Psoas muscle (tissue), 8 donors: ENCODE results near the gene CYB561D2. TPM values are rescaled to one million over a fixed set of nuclear protein-coding genes. Genes with fewer than 3 reads are reported as not detected.

ENCODE experiments used
- ATAC-seq, 4 donors: fragments of 200-7000 bp; cut with Tn5 transposase; one replicate each; pipeline ENCODE4 v1.9.1; 2020; ENCODE audit warnings: moderate library complexity in 3 of 4, mild to moderate bottlenecking in 2 of 4
- DNase-seq, 2 donors: peaks; one replicate each; pipeline ENCODE4 v3.0.0-alpha.2; 2020
- H3K27ac ChIP-seq: fragments of 200-600 bp; one replicate; pipeline ENCODE4 v1.8.0; 2022
- H3K27me3 ChIP-seq, 3 donors: fragments of 200-600 bp in 1 of 3; one replicate each; pipeline versions ENCODE4 v1.6.1 to v1.8.0; 2013 to 2022; ENCODE audit warnings: low read length in 2 of 3, mild to moderate bottlenecking in 2 of 3, moderate library complexity in 1 of 3; ENCODE audit not compliant: insufficient read depth in 3 of 3
- H3K36me3 ChIP-seq, 2 donors: fragments of 200-600 bp in 1 of 2; one replicate each; pipeline versions ENCODE4 v1.6.1 to v1.8.0; 2013 to 2022; ENCODE audit warnings: low read depth in 1 of 2, mild to moderate bottlenecking in 1 of 2, moderate library complexity in 1 of 2; ENCODE audit not compliant: insufficient read depth in 1 of 2
- H3K4me1 ChIP-seq: fragments of 200-600 bp; one replicate; pipeline ENCODE4 v1.8.0; 2022
- H3K4me3 ChIP-seq: fragments of 200-600 bp; one replicate; pipeline ENCODE4 v1.8.0; 2022; ENCODE audit warnings: mild to moderate bottlenecking
- H3K9me3 ChIP-seq: fragments of 200-600 bp; one replicate; pipeline ENCODE4 v1.8.0; 2022
- WGBS, 3 donors: extraction: QIAGEN DNeasy Blood & Tissue Kit; methylation state at CpG; one replicate each; pipeline versions ENCODE4 v1.1.6 to v1.1.7; 2013; 5-methylcytosine and 5-hydroxymethylcytosine counted together
- intact Hi-C, 2 donors: fragments of 100-400 bp; cut with DNase I; formaldehyde crosslinking; loops; one replicate each; pipeline versions ENCODE4 v1.11.0 to v1.14.2; 2022
- polyA plus RNA-seq, 3 donors: library from polyadenylated mRNA; stranded (reverse); fragments of 200-250 nt; gene quantifications; one replicate each; pipeline ENCODE4 v1.2.3, GENCODE V29; 2013
- total RNA-seq, 4 donors: library from RNA; stranded (reverse); fragmentation: NEBNext Ultra II Directional in 2 of 4; extraction: Animal tissue kit (Norgen Biotek cat#: 25700) in 2 of 4; gene quantifications; one replicate each; pipeline versions ENCODE4 v1.2.1 to v1.2.4, GENCODE V29; 2021 to 2023
- TF ChIP-seq, protein P1 (sequence below): fragments of 200-600 bp; IDR thresholded peaks from one replicate; pipeline ENCODE4 v1.8.0; 2022; ENCODE audit warnings: antibody characterized with exemption
- donor health status: healthy with polysubstance abuse.
- donor health status: DM: no; HTN: no; CAD: no; lungs with moderate emphysema.
- donor health status: Bipolar disorder and iron deficiency.
- donor health status: healthy.
- donor health status: DM: yes; HTN: yes; CAD: no.
- donor health status: DM: no; HTN: no; CAD: no.
- donor health status: DM: no; HTN: no; CAD: no.
- donor health status: DM: yes; HTN: yes; CAD: no.

Gene CYB561D2
- total and polyA plus RNA-seq, 7 donors, result 5.7 to 34.8 (median 9.2) TPM

DNA sequence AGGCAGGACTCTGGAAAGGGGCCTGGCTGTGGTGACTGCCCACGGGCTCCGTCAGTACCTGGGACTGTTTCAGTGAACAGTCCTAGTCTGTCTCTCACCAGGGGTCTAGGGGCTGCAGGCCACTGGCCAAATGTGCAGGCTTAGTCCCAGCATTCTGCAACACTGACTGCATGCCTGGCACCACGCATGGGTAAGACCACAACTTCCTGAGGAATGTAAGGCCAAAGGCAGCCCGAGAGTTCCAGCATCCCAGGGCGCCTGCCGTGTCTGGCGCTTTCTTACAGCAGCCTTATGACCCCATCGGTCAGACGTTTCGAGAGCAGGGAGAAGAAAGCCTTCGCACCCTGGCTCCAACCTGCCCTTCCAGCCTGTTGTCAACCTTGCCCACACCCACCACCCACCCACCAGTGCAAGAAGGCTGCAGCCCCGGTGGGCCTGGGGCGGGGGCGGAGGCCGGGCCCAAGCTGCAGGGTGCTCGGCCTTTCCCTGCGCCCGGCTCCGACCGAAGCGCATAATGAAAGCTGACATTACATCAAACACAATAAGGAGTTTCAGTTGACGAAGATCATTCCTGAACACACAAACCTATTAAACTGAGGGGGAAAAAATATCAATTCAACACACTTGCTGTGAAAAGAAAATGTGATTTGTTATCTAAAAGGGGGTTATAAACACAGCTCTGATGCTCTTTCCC lies 38.2 kb downstream of the CYB561D2 start:
- 85 to 87% (median 85%) methylated on average over 22 of the region's 22 CpGs for WGBS, 3 donors
- no peak overlapping the region for H3K4me3 ChIP-seq
- H3K9me3 ChIP-seq, result no peaks in the 10 kb centered on the region
- H3K27ac ChIP-seq, result no peak overlapping the region
- H3K27me3 ChIP-seq, result no peaks in the 10 kb centered on the region
- H3K4me1 ChIP-seq, result peaks cover 17% of the 10 kb centered on the region
- H3K36me3 ChIP-seq, result no peaks in the 10 kb centered on the region
- no peak for DNase-seq
- TF ChIP-seq, protein P1, sequence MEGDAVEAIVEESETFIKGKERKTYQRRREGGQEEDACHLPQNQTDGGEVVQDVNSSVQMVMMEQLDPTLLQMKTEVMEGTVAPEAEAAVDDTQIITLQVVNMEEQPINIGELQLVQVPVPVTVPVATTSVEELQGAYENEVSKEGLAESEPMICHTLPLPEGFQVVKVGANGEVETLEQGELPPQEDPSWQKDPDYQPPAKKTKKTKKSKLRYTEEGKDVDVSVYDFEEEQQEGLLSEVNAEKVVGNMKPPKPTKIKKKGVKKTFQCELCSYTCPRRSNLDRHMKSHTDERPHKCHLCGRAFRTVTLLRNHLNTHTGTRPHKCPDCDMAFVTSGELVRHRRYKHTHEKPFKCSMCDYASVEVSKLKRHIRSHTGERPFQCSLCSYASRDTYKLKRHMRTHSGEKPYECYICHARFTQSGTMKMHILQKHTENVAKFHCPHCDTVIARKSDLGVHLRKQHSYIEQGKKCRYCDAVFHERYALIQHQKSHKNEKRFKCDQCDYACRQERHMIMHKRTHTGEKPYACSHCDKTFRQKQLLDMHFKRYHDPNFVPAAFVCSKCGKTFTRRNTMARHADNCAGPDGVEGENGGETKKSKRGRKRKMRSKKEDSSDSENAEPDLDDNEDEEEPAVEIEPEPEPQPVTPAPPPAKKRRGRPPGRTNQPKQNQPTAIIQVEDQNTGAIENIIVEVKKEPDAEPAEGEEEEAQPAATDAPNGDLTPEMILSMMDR, result no peak
- intact Hi-C loops, result no loop called here
- ATAC-seq, result no peak

DNA sequence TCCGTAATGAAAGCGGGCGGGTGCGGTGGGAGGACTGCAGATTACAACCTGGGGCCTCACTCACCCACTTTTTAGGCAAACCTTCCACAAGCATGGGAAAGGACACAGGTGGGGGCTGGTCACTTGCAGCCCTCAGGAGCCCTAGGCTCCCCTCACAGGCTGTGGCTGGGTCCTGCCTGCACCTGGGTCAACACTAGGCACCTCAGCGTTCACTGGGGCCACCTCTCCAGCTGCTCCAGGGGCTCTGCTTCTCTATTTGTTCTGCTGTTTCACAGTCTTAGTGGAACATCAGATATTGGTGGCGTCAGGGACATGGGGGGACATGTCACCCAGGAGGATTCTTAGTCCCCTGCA lies 38.7 kb downstream of the CYB561D2 start:
- intact Hi-C loops, result no loop called here
- Histone ChIP-seq H3K27ac (no peak overlapping the region), H3K4me3 (no peak overlapping the region), H3K27me3 (no peaks in the 10 kb centered on the region), H3K4me1 (peaks cover 17% of the 10 kb centered on the region), H3K36me3 (no peaks in the 10 kb centered on the region), H3K9me3 (no peaks in the 10 kb centered on the region)
- WGBS, 3 donors, result 92 to 96% (median 93%) methylated on average over 6 of the region's 6 CpGs
- TF ChIP-seq, protein P1, result no peak
- DNase-seq, result no peak
- no peak for ATAC-seq

DNA sequence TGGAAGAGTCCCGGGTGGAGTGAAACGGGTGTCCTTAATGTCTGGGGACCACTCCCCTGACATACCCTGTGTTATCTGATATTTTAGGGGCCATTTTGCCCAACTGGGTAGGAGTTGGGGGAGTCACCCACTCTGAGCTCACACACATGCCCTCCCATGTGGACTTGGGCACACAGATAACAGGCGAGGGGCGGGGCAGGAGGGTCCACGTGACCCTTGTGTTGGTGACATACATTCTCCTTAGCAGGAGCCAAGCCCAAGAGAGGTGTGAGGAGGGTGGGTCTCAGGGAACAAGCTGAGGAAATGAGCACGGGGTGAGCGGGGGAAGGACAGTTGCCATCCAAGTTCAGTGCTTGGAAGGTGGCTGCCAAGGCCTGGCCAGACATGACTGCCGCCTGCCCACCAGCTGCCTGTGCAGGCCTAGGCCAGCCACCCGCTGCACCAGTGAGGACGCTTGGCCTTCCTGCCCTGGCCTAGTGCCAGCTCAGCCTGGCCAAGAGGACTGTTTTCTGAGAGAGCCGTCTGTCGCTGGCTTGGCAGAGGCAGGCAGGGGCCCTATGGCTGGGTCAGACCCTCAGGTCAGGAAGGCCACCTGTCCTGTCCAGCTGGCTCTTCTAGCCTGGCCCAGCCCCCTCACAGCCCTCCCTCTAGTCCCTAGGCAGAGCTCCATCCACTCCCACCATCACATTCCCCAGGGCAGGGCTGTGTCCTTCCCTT lies 40.0 kb downstream of the CYB561D2 start:
- TF ChIP-seq, protein P1, result no peak
- 26 to 31% (median 29%) methylated on average over 12 of the region's 12 CpGs for WGBS, 3 donors
- peaks cover 17% of the 10 kb centered on the region for H3K4me1 ChIP-seq

DNA sequence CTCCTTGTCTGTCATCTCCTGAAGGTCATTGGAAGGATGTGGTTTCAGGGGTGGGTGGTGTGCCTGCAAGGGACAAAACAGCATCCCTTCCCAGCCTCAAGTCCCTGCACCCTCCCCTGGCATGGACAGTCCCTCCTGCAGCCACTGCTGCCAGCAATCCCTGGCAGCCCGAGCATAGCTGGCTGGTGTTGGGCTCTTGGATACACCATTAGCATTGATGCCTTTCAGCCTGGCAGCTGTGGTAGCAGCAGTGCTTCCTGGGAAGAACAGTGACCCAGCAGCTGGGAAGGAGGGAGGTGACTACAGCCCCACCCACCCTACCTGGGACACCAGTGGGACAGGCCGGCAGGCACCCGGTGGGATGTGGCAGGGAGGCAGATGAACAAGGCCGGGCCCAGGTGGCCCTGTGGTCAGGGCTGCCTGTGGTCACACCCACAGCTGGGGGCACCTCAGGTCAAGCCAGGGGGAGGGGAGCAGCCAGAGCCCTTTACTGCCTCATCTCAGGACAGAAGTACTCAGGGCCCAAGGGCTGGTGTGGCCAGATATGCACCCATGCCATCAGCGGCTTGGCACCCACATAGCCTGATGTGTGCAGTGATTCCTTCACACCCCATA lies 41.5 kb downstream of the CYB561D2 start:
- 27 to 44% (median 34%) methylated on average over 3 to 5 of the region's 5 CpGs for WGBS, 3 donors
- DNase-seq (no peak), ATAC-seq (peak; percentile 6 to 60 (median 56))
- Histone ChIP-seq H3K4me3 (no peak overlapping the region), H3K36me3 (no peaks in the 10 kb centered on the region), H3K27ac (no peak overlapping the region), H3K4me1 (peaks cover 17% of the 10 kb centered on the region), H3K9me3 (no peaks in the 10 kb centered on the region), H3K27me3 (no peaks in the 10 kb centered on the region)
- TF ChIP-seq, protein P1, result no peak
- intact Hi-C loops, result no loop called here

More for the DNA sequence above, 40.0 kb downstream of the CYB561D2 start:
- no peaks in the 10 kb centered on the region for H3K9me3 ChIP-seq
- H3K27me3 ChIP-seq, result no peaks in the 10 kb centered on the region
- no peak overlapping the region for H3K4me3 ChIP-seq
- H3K27ac ChIP-seq, result peak overlapping the region; percentile 53
- no peaks in the 10 kb centered on the region for H3K36me3 ChIP-seq
- ATAC-seq, result peak; percentile 58 to 87 (median 81)
- intact Hi-C loops, result no loop called here
- peak; percentile 62 to 83 for DNase-seq
